Measurements from ENCODE around the gene RAB29.
"Not testable (repeated sequence)": the region's sequence is repeated elsewhere in the genome, so short reads cannot be mapped to it uniquely, and the experiment has no call there.

The RAB29 gene

GRCh38 chr1:205763980-205764379 lies 11.3 kb downstream of the RAB29 start:
- no peak for DNase-seq

DNA sequence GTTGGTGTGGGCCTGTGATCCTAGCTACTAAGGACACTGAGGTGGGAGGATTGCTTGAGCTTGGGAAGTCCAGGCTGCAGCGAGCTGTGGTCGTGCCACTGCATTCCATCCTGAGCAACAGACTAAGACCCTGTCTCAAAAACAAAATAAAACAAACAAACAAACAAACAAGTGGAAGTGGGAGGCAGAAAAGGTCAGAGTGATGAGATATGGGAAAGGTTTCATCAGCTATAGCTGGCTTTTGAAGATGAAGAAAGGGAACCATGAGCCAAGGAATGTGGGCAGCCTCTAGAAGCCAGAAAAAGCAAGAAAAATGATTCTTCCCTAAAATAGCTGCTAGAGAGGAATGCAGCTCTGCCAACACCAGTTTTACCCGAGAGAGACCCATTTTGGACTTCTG lies 14.7 kb downstream of the RAB29 start:
- DNase-seq, result no peak

- DNase-seq, result no peak
Measured at GRCh38 chr1:205756552-205756951, 18.7 kb downstream of the RAB29 start.

- no peak for DNase-seq
Measured at GRCh38 chr1:205754857-205755256, 20.4 kb downstream of the RAB29 start.

DNA sequence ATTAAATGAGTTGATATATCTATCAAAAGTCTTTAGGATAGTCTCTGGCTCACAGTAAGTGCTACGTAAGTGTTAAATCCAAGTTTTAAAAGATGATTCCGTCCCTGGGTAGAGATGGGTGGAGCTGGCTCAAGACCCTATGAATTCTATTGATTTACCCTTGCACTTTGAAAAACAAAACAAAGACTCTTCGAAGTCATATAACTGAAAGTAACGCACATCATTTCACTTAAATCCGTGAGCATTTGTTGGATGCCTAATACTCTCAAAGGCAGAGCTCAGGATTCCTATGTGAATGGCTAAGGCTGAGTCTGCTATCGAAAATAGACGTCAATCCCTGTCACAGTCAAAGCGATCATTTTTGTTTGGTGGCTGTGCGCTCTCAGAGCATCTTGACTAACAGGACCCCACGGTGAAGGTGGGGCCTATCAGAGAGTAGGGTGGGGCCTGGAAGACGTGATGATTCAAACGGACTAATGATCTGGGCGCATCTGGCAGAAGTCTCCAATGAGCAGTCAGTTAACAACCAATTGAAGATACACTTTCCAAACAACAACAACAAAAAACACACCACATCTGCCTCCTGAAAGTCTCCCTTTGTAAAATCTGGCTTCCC lies 24.1 kb downstream of the RAB29 start:
- DNase-seq, result no peak

- peak; percentile 94 for DNase-seq
Measured at GRCh38 chr1:205750138-205751035, 24.9 kb downstream of the RAB29 start, which contains the start of gene NUCKS1. NUCKS1 (minus strand) TSS chr1:205750182; CDS start chr1:205749973, 209 bp downstream.

GRCh38 chr1:205749234-205750137 lies 25.8 kb downstream of the RAB29 start:
- DNase-seq, result peak; percentile 93

- peak; percentile 6 for DNase-seq
Measured at GRCh38 chr1:205748403-205749233, 26.7 kb downstream of the RAB29 start.

- DNase-seq, result no peak
Measured at GRCh38 chr1:205746757-205747412, 28.4 kb downstream of the RAB29 start.

GRCh38 chr1:205744403-205744802 lies 30.9 kb downstream of the RAB29 start:
- no peak for DNase-seq

- DNase-seq, result no peak
Measured at GRCh38 chr1:205743977-205744376, 31.3 kb downstream of the RAB29 start.

DNA sequence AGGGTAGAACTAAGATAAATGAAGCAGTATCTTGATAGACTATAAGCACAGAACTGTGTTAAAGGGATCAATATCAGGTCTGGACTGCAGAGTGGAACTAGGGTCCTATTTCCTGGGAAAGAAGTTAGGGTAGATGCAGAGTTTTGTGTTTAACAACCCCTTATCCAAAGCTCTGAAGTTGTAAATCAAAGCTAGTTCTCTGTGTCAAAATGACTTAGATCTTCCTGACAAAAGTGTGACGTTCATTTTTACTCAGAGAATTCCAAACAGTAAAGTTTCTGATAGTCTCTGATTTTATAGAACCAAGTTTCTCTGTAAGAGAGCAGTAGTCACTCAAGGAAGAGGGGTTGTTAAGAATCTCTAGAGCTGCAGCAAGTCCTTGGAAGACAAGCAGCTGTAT lies 33.6 kb downstream of the RAB29 start:
- no peak for DNase-seq

DNA sequence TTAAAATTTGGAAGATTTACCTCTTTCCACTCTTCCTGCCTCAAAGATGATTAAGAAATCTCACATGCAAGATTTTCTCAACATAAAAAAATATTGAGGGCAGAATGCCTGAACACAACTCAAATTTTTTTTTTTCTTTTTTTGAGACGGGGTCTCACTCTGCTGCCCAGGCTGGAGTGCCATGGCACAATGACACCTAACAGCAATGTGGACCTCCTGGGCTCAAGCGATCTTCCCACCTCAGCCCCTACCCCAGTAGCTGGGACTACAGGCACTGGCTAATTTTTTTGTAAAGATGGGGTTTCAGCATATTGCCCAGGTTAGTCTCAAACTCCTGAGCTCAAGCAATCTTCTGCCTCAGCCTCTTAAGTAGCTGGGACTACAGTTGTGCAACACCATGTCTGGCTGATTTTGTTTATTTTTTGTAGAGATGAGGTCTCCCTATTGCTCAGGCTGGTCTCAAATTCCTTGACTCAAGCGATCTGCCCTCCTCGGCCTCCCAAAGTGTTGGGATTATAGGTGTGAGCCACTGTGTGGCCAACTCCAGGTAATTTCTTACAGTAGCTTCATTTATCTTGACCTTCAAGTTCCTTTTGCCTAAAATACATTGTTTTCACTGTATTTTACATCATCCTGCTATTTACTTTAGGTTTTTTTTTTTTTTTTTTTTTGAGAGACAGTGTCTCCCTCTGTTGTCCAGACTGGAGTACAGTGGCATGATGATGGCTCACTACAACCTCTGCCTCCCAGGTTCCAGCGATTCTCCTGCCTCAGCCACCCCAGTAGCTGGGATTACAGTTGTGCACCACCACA lies 35.7 kb downstream of the RAB29 start:
- no peak for DNase-seq

- DNase-seq, result no peak
Measured at GRCh38 chr1:205735218-205735617, 40.1 kb downstream of the RAB29 start.

DNA sequence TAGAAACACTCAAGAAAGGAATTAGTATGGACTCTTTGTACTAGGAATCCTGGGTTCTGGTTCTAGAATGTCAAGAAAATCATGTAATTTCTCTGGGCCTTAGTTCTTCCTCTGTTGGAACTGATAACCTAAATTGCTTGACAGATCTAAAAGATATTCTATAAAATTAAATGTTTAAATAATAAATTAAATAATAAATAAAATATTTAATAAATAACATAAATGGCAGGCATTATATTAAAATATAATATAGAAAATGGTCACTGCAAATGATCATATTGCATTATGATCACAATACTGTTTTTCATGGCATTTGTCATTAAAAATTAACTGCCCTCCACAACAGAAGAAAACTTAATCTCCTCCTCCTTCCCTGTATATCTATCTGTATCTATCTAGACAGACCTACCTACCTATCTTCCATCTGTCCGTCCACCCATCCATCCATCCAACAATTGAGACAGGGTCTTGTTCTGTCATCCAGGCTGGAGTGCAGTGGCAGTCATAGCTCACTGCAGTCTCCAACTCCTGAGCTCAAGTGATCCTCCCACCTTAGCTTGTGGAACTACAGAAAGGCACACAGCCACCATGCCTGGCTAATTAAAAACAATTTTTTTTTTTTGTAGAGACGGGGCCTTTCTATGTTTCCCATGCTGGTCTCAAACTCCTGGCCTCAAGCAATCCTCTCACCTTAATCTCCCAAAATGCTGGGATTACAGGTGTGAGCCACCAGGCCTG lies 41.7 kb downstream of the RAB29 start:
- DNase-seq, result no peak

- no peak for DNase-seq
Measured at GRCh38 chr1:205729945-205730610, 45.2 kb downstream of the RAB29 start.

DNA sequence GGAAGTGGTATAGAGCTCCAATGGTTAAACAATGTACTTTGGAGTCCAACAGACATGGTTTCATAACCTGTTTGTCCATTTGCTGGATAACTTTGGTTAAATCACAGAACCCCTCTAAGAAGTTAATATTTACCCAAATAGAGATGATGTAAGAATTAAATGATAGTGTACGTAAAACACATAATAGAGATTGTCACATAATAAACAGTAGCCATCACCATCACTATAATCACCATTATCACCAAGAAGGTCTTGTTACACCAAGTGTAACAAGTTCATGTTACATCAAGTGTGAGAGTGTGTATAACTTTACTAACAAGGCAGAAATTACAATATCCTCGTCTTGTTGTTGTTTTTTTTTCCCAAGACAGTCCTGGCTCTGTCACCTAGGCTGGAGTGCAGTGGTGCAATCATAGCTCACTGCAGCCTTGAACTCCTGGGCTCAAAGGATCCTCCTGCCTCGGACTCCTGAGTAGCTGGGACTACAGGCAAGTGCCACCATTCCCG lies 48.6 kb downstream of the RAB29 start:
- no peak for DNase-seq

- DNase-seq, result no peak
Measured at GRCh38 chr1:205725514-205725913, 49.8 kb downstream of the RAB29 start.

DNA sequence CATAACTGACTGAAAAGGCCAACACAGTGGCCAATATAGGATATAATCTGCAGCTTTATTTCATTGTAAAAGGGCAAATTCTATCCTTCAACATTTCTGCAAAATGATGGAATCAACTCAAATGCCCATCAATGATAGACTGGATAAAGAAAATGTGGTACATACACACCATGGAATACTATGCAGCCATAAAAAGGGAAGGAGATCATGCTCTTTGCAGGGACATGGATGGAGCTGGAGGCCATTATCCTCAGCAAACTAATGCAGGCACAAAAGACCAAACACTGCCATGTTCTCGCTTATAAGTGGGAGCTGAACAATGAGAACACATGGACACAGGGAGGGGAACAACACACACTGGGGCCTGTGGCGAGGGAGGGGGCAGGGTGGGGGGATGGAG lies 54.5 kb downstream of the RAB29 start:
- not testable (repeated sequence) for DNase-seq
